BJ (cell line): ENCODE measurements around the gene APPL1. TPM values are rescaled to one million over a fixed set of nuclear protein-coding genes. Genes with fewer than 3 reads are reported as not detected.

ENCODE experiments used
- CTCF ChIA-PET: fragments of 350-600 bp; formaldehyde crosslinking; extraction: SDS; loops from one replicate; lab custom pipeline; 2021; ENCODE audit warnings: antibody characterized with exemption, inconsistent platforms; lab: Yijun Ruan, JAX
- POLR2A ChIA-PET: fragments of 300-600 bp; sonication (Branson Sonifier 250); formaldehyde crosslinking; extraction: SDS; loops from one replicate; lab custom pipeline; 2021; ENCODE audit warnings: antibody characterized with exemption; lab: Charles Lee
- DNase-seq: peaks from one replicate; pipeline ENCODE4 v3.0.0-alpha.2; 2011; ENCODE audit warnings: low read depth
- H3K27me3 ChIP-seq: 2 replicates; pipeline ENCODE4 v1.6.0; 2011; ENCODE audit warnings: low read length; ENCODE audit not compliant: control insufficient read depth, insufficient read depth
- H3K36me3 ChIP-seq: 2 replicates; pipeline ENCODE4 v1.5.1; 2011; ENCODE audit warnings: low read length; ENCODE audit not compliant: control insufficient read depth, insufficient read depth
- H3K4me3 ChIP-seq: 2 replicates; pipeline ENCODE4 v1.5.1; 2011; ENCODE audit warnings: low read depth, mild to moderate bottlenecking, control low read depth, low read length
- polyA plus RNA-seq: library from polyadenylated mRNA; depleted of rRNA; stranded (reverse); fragments of >200 nt; gene quantifications from 2 replicates; pipeline ENCODE4 v1.2.3, GENCODE V29; 2011
- TF ChIP-seq, protein P1 (sequence below): IDR thresholded peaks from 2 replicates; pipeline ENCODE4 v1.5.1; 2011; ENCODE audit warnings: low read depth, mild to moderate bottlenecking, control low read depth, inconsistent platforms, low read length, moderate library complexity; ENCODE audit not compliant: insufficient read depth

Gene APPL1
- polyA plus RNA-seq, 1 experiment: 14.1 TPM

DNA sequence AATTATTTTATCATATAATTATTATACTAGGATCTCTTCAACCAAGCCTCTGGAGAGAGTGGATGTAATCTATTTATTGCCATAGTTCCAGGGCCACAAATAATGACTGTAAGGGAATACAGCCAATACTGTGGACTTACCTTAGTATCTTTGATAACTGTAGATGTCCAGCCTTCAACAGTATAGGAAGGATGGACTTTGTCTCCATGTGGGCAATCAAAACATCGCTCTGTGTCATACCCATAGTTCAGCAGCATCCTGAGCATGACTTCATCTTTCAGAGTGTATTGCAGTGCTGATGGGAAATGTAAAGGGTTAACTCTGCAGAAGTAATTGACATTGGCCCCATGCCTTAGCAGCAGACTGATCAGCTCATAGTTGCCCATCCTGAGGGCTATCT is 50.7 kb downstream of the APPL1 start:
- no peaks in the 10 kb centered on the region for H3K27me3 ChIP-seq
- peaks cover 1% of the 10 kb centered on the region; the same call in 1 of the 2 replicates for H3K36me3 ChIP-seq
- no peak for DNase-seq
- ChIA-PET CTCF (interaction anchor here (1.5 kb wide), 1 partner anchor 109 kb away, joined by 6 read pairs; no protein-coding TSS in a partner anchor), POLR2A (interaction anchor here (0.6 kb wide), 1 partner anchor 593 kb away, joined by 5 read pairs; no protein-coding TSS in a partner anchor)
- TF ChIP-seq, protein P1, sequence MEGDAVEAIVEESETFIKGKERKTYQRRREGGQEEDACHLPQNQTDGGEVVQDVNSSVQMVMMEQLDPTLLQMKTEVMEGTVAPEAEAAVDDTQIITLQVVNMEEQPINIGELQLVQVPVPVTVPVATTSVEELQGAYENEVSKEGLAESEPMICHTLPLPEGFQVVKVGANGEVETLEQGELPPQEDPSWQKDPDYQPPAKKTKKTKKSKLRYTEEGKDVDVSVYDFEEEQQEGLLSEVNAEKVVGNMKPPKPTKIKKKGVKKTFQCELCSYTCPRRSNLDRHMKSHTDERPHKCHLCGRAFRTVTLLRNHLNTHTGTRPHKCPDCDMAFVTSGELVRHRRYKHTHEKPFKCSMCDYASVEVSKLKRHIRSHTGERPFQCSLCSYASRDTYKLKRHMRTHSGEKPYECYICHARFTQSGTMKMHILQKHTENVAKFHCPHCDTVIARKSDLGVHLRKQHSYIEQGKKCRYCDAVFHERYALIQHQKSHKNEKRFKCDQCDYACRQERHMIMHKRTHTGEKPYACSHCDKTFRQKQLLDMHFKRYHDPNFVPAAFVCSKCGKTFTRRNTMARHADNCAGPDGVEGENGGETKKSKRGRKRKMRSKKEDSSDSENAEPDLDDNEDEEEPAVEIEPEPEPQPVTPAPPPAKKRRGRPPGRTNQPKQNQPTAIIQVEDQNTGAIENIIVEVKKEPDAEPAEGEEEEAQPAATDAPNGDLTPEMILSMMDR: no peak
- H3K4me3 ChIP-seq: no peak overlapping the region

DNA sequence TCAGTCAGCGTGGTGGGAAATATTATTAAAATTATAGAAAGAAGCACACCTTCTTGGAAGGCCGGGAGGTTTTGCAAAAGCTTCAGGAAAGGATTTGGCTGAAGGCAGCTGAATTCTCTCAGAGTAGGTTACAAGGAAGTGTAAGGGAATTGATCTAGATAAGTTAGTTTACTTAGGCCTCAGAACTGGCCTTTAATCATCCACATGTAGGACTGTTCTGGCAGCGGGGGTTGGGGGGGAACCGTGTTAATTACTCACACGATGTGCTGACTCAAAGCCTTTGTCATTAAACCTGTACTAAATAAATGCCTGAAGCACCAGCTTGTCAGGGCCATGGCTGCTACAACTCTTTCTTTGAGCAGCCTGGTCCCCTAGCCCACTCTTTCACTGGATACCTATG is 52.2 kb downstream of the APPL1 start:
- DNase-seq: no peak
- TF ChIP-seq, protein P1: no peak
- ChIA-PET POLR2A (no interaction called here), CTCF (no interaction called here)
- no peaks in the 10 kb centered on the region for H3K36me3 ChIP-seq
- no peak overlapping the region for H3K4me3 ChIP-seq
- no peaks in the 10 kb centered on the region for H3K27me3 ChIP-seq

DNA sequence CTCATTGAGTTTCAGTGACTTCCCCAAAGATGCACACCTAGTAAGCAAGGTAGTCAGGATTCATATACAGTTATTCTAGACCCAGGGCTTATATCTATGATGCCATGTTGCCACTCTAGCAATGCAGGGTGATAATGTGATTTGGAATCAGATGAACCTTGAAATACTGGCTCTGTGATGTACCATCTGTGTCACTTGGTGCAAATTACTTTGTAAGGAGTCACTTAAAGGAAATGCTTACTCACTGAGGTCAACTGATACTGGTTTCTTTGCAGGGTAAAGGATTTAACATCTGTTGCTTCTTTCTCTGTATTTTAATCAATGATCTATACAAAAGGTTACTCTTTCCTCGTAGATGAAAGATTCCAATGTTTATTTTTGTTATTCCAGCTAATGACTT is 54.2 kb downstream of the APPL1 start:
- Histone ChIP-seq H3K4me3 (no peak overlapping the region), H3K27me3 (no peaks in the 10 kb centered on the region), H3K36me3 (no peaks in the 10 kb centered on the region)
- POLR2A ChIA-PET: no interaction called here
- no peak for DNase-seq
- CTCF ChIA-PET: no interaction called here
- TF ChIP-seq, protein P1: no peak

DNA sequence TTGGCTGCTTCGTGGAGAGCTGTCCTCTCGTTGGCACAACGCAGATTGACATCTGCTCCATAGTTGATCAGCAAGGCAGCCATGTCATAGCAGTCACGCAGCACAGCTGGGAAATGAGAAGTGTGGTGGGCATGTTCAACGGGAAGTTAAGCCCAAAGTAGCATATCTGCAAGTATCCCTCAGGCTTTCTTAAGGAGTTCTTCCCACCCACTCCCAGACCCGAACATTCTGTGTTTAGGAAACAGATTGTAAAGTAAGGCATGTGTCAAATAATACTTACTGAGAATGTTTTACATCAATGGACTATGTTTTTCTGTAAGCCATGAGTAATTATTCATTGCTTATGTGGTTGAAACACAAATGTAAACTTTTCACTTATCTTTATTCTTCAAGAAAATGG is 55.8 kb downstream of the APPL1 start:
- no peak overlapping the region for H3K4me3 ChIP-seq
- TF ChIP-seq, protein P1: no peak
- CTCF ChIA-PET: no interaction called here
- no peaks in the 10 kb centered on the region for H3K36me3 ChIP-seq
- DNase-seq: no peak
- POLR2A ChIA-PET: no interaction called here
- no peaks in the 10 kb centered on the region for H3K27me3 ChIP-seq

DNA sequence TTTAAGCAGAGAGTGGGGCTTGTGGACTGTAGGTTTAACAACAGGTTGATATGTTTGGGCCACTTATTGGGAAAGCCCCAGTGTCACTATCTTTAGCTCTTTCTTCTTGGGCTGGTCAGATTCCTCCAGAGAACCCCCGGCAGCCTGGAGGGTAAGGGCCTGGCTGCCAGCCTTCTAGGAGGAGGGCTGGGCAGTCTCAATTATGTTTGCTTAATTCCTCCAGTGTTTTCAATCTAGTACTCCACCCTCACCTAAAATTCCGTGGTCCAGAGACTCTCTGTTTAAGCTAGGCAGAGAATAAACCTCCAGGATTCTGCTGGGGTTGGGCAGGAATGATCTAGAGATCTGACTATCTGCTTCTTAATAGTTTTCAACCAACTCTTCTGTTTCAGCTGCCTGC is 59.7 kb downstream of the APPL1 start:
- CTCF ChIA-PET: no interaction called here
- Histone ChIP-seq H3K4me3 (no peak overlapping the region), H3K27me3 (no peaks in the 10 kb centered on the region), H3K36me3 (no peaks in the 10 kb centered on the region)
- TF ChIP-seq, protein P1: no peak
- POLR2A ChIA-PET: no interaction called here
- no peak for DNase-seq
